GM12878 (cell line): ENCODE results near the gene C9orf40.

ENCODE experiments used
- ATF2 ChIP-seq: IDR thresholded peaks from 2 replicates; pipeline ENCODE4 v1.6.1; 2012; ENCODE audit warnings: low read length, inconsistent platforms
- ATF3 ChIP-seq: IDR thresholded peaks from 2 replicates; pipeline ENCODE4 v1.6.1; 2011; ENCODE audit warnings: low read depth, mild to moderate bottlenecking, low read length, moderate library complexity, borderline replicate concordance; ENCODE audit errors: extremely low read depth
- CTCF ChIP-seq, 3 experiments: IDR thresholded peaks in 2 of 3; conservative IDR thresholded peaks in 1 of 3; 2 replicates each; pipeline ENCODE4 v1.5.1; 2011; ENCODE audit warnings: low read depth in 3 of 3, low read length in 3 of 3, mild to moderate bottlenecking in 3 of 3, control low read depth in 2 of 3, moderate library complexity in 2 of 3, inconsistent platforms in 1 of 3, mixed read lengths in 1 of 3; ENCODE audit not compliant: control insufficient read depth in 2 of 3, insufficient read depth in 1 of 3; ENCODE audit errors: extremely low read depth in 1 of 3
- GABPA ChIP-seq: IDR thresholded peaks from 2 replicates; pipeline ENCODE4 v1.6.1; 2014; ENCODE audit warnings: antibody characterized with exemption, low read depth, mild to moderate bottlenecking, inconsistent platforms
- HCFC1 ChIP-seq: fragments of 150-350 bp; IDR thresholded peaks from 2 replicates; pipeline ENCODE4 v1.6.1; 2014; ENCODE audit warnings: low read length
- RBBP5 ChIP-seq: fragments of 200-600 bp; sonication (generic); conservative IDR thresholded peaks from 2 replicates; pipeline ENCODE4 v1.6.1; 2016
- SUZ12 ChIP-seq: fragments of 200-600 bp; sonication (generic); IDR thresholded peaks from one replicate; pipeline ENCODE4 v1.6.1; 2018; ENCODE audit warnings: antibody characterized with exemption, mild to moderate bottlenecking; ENCODE audit not compliant: unreplicated experiment

- TF ChIP-seq CTCF (IDR thresholded peaks at IDR 0.05 in 2 of 3, conservative IDR thresholded peaks at IDR 0.05 in 1 of 3; ENCODE audit: control insufficient read depth in 2 of 3, extremely low read depth in 1 of 3, insufficient read depth in 1 of 3, low read depth in 3 of 3, low read length in 3 of 3) (no peak), ATF3 (no peak), HCFC1 (no peak), SUZ12 (no peak), ATF2 (no peak), RBBP5 (no peak), GABPA (no peak)
Measured at GRCh38 chr9:74985041-74985440, 32.3 kb upstream of the C9orf40 start.
